Astrocyte (in vitro differentiated cells and primary cell): ENCODE data around the gene TEKT5.

ENCODE experiments used
- CTCF ChIP-seq: IDR thresholded peaks from 2 replicates; pipeline ENCODE4 v1.5.1; 2011; ENCODE audit warnings: low read depth, mild to moderate bottlenecking, inconsistent platforms, low read length, moderate library complexity; ENCODE audit not compliant: insufficient read depth
- EZH2 ChIP-seq: IDR thresholded peaks from 2 replicates; pipeline ENCODE4 v1.6.1; 2012; ENCODE audit warnings: mild to moderate bottlenecking, low read length, inconsistent platforms; ENCODE audit not compliant: insufficient read depth

GRCh38 chr16:10692470-10692869 is 2.3 kb downstream of the TEKT5 start:
- TF ChIP-seq CTCF: no peak
- TF ChIP-seq EZH2: no peak
